H1 (cell line): ENCODE results near the gene LRP1-AS. TPM values are rescaled to one million over a fixed set of nuclear protein-coding genes. Genes with fewer than 3 reads are reported as not detected.

Source experiments
- JUND ChIP-seq: IDR thresholded peaks from 2 replicates; pipeline ENCODE4 v1.6.1; 2011; ENCODE audit warnings: mild to moderate bottlenecking, improper control_type of control experiment, low read length
- POU5F1 ChIP-seq: IDR thresholded peaks from 2 replicates; pipeline ENCODE4 v1.6.1; 2011; ENCODE audit warnings: low read depth, mild to moderate bottlenecking, low read length, moderate library complexity
- SIRT6 ChIP-seq: IDR thresholded peaks from one replicate; pipeline ENCODE4 v1.7.1; 2012; ENCODE audit warnings: low read length, inconsistent platforms
- SP2 ChIP-seq: IDR thresholded peaks from 2 replicates; pipeline ENCODE4 v1.6.1; 2012; ENCODE audit warnings: mild to moderate bottlenecking, low read length, inconsistent platforms
- TBP ChIP-seq: IDR thresholded peaks from 2 replicates; pipeline ENCODE4 v1.6.1; 2011; ENCODE audit warnings: low read depth, low read length, improper control_type of control experiment
- polyA plus RNA-seq, 7 experiments: library from polyadenylated mRNA; depleted of rRNA in 3 of 7; stranded (reverse) in 5 of 7; unstranded in 2 of 7; fragments of >200 nt in 5 of 7; fragments of 200-250 nt in 2 of 7; gene quantifications; 1 replicate in 5 of 7; 2 replicates in 1 of 7; 4 replicates in 1 of 7; pipeline versions ENCODE4 v1.2.1 to v1.2.3, GENCODE V29; 2011 to 2013; ENCODE audit warnings: missing spikeins in 2 of 7, mixed read lengths in 2 of 7
- total RNA-seq: library from RNA; stranded (reverse); fragmentation: NEBNext Ultra II Directional; extraction: Animal tissue kit (Norgen Biotek cat#: 25700); gene quantifications from 2 replicates; pipeline ENCODE4 v1.2.1, GENCODE V29; 2021
- TF ChIP-seq, protein P1 (sequence below): IDR thresholded peaks from 2 replicates; pipeline ENCODE4 v1.6.1; 2012; ENCODE audit warnings: low read length, inconsistent platforms

Gene LRP1-AS
- total and polyA plus RNA-seq, 2 of the 8 experiments (the other 6 are each of a cell fraction or from before 2014, with no cell fraction given), result not detected

- TF ChIP-seq JUND, result no peak
- TF ChIP-seq TBP, result no peak
- no peak for TF ChIP-seq SIRT6
- TF ChIP-seq, protein P1, sequence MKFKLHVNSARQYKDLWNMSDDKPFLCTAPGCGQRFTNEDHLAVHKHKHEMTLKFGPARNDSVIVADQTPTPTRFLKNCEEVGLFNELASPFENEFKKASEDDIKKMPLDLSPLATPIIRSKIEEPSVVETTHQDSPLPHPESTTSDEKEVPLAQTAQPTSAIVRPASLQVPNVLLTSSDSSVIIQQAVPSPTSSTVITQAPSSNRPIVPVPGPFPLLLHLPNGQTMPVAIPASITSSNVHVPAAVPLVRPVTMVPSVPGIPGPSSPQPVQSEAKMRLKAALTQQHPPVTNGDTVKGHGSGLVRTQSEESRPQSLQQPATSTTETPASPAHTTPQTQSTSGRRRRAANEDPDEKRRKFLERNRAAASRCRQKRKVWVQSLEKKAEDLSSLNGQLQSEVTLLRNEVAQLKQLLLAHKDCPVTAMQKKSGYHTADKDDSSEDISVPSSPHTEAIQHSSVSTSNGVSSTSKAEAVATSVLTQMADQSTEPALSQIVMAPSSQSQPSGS, result no peak
- TF ChIP-seq POU5F1, result no peak
- TF ChIP-seq SP2, result no peak
- TF ChIP-seq, all 59 proteins: peak for 0
These were observed 48.2 kb downstream of the LRP1-AS start (continued) for GRCh38 chr12:57099047-57099714.
